Astrocyte (in vitro differentiated cells and primary cell): Measurements from ENCODE around the gene SAMD14. TPM values are rescaled to one million over a fixed set of nuclear protein-coding genes. Genes with fewer than 3 reads are reported as not detected.

Experiments
- DNase-seq: peaks from one replicate; pipeline ENCODE4 v3.0.0-alpha.2; 2010; ENCODE audit warnings: low read depth
- FAIRE-seq: peaks from 2 replicates; lab custom pipeline; 2011; peaks lifted over from hg19 to GRCh38; lab: Jason Lieb, UNC
- H2AFZ ChIP-seq: 2 replicates; pipeline ENCODE4 v1.6.0; 2012; ENCODE audit warnings: low read depth, low read length, inconsistent platforms
- H3K27ac ChIP-seq: 2 replicates; pipeline ENCODE4 v1.5.1; 2011; ENCODE audit warnings: low read depth, low read length, inconsistent platforms
- H3K27me3 ChIP-seq: 2 replicates; pipeline ENCODE4 v1.6.0; 2011; ENCODE audit warnings: low read length, inconsistent platforms; ENCODE audit not compliant: insufficient read depth
- H3K36me3 ChIP-seq: 2 replicates; pipeline ENCODE4 v1.5.1; 2011; ENCODE audit warnings: low read length, inconsistent platforms; ENCODE audit not compliant: insufficient read depth
- H3K4me1 ChIP-seq: 2 replicates; pipeline ENCODE4 v1.5.1; 2011; ENCODE audit warnings: low read length, inconsistent platforms; ENCODE audit not compliant: insufficient read depth
- H3K4me2 ChIP-seq: 2 replicates; pipeline ENCODE4 v1.6.0; 2012; ENCODE audit warnings: low read length, inconsistent platforms
- H3K4me3 ChIP-seq: 2 replicates; pipeline ENCODE4 v1.5.1; 2011; ENCODE audit warnings: low read depth, mild to moderate bottlenecking, low read length, inconsistent platforms; ENCODE audit not compliant: insufficient read depth
- H3K79me2 ChIP-seq: 2 replicates; pipeline ENCODE4 v1.6.0; 2012; ENCODE audit warnings: mild to moderate bottlenecking, low read length, inconsistent platforms; ENCODE audit not compliant: insufficient read depth
- H3K9ac ChIP-seq: 2 replicates; pipeline ENCODE4 v1.6.0; 2012; ENCODE audit warnings: mild to moderate bottlenecking, low read length, inconsistent platforms
- H3K9me3 ChIP-seq: 2 replicates; pipeline ENCODE4 v1.5.1; 2012; ENCODE audit warnings: low read depth, mild to moderate bottlenecking, low read length, inconsistent platforms; ENCODE audit not compliant: insufficient read depth
- H4K20me1 ChIP-seq: 2 replicates; pipeline ENCODE4 v1.6.0; 2012; ENCODE audit warnings: low read length, inconsistent platforms; ENCODE audit not compliant: insufficient read depth
- H3K27ac Mint-ChIP-seq: one replicate; pipeline ENCODE4 v1.8.0; 2021; ENCODE audit warnings: mild to moderate bottlenecking, mixed read lengths; ENCODE audit not compliant: unreplicated experiment
- H3K27me3 Mint-ChIP-seq: one replicate; pipeline ENCODE4 v1.8.0; 2021; ENCODE audit warnings: low read depth, mixed read lengths; ENCODE audit not compliant: unreplicated experiment
- H3K36me3 Mint-ChIP-seq: one replicate; pipeline ENCODE4 v1.8.0; 2021; ENCODE audit warnings: low read depth, mixed read lengths; ENCODE audit not compliant: unreplicated experiment
- H3K4me1 Mint-ChIP-seq: one replicate; pipeline ENCODE4 v1.8.0; 2021; ENCODE audit warnings: low read depth, mixed read lengths; ENCODE audit not compliant: unreplicated experiment
- H3K4me3 Mint-ChIP-seq: one replicate; pipeline ENCODE4 v1.8.0; 2021; ENCODE audit warnings: mild to moderate bottlenecking, moderate library complexity, mixed read lengths; ENCODE audit not compliant: unreplicated experiment
- H3K9me3 Mint-ChIP-seq: one replicate; pipeline ENCODE4 v1.8.0; 2021; ENCODE audit warnings: mild to moderate bottlenecking, mixed read lengths; ENCODE audit not compliant: unreplicated experiment
- EZH2 ChIP-seq: IDR thresholded peaks from 2 replicates; pipeline ENCODE4 v1.6.1; 2012; ENCODE audit warnings: mild to moderate bottlenecking, low read length, inconsistent platforms; ENCODE audit not compliant: insufficient read depth
- total RNA-seq: library from RNA; stranded (reverse); gene quantifications from 2 replicates; pipeline ENCODE4 v1.2.1, GENCODE V29; 2021
- TF ChIP-seq, protein P1 (sequence below): IDR thresholded peaks from 2 replicates; pipeline ENCODE4 v1.5.1; 2011; ENCODE audit warnings: low read depth, mild to moderate bottlenecking, inconsistent platforms, low read length, moderate library complexity; ENCODE audit not compliant: insufficient read depth

Gene SAMD14
- total RNA-seq, 1 donor from 2014 or later, result 10.8 TPM

DNA sequence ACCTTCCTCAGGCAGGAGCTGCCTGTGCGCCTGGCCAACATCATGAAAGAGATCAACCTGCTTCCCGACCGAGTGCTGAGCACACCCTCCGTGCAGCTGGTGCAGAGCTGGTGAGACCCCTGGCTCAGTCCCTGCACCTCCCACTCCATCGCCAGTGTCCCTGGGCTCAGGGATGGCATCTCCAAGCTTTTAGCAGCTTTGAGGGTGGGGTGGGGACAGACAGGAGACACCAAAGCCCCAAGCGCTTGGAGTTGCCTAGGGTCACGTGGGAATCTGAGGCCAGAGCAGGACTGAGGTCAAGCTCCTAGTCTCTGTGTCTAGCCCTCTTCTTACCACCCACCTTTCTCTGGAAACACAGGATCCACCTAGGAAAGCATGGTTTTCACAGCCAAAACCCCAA lies 32.5 kb downstream of the SAMD14 start:
- TF ChIP-seq EZH2, result no peak
- TF ChIP-seq, protein P1, sequence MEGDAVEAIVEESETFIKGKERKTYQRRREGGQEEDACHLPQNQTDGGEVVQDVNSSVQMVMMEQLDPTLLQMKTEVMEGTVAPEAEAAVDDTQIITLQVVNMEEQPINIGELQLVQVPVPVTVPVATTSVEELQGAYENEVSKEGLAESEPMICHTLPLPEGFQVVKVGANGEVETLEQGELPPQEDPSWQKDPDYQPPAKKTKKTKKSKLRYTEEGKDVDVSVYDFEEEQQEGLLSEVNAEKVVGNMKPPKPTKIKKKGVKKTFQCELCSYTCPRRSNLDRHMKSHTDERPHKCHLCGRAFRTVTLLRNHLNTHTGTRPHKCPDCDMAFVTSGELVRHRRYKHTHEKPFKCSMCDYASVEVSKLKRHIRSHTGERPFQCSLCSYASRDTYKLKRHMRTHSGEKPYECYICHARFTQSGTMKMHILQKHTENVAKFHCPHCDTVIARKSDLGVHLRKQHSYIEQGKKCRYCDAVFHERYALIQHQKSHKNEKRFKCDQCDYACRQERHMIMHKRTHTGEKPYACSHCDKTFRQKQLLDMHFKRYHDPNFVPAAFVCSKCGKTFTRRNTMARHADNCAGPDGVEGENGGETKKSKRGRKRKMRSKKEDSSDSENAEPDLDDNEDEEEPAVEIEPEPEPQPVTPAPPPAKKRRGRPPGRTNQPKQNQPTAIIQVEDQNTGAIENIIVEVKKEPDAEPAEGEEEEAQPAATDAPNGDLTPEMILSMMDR, result no peak
- H3K4me3 ChIP-seq, result no peak overlapping the region
- no peaks in the 10 kb centered on the region for H3K9me3 Mint-ChIP-seq
- H4K20me1 ChIP-seq, result peaks cover 23% of the 10 kb centered on the region
- H3K27ac ChIP-seq, result no peak overlapping the region
- H3K36me3 Mint-ChIP-seq, result peaks cover 6% of the 10 kb centered on the region
- no peak overlapping the region for H2AFZ ChIP-seq
- H3K36me3 ChIP-seq, result no peaks in the 10 kb centered on the region
- H3K9ac ChIP-seq, result no peak overlapping the region
- no peaks in the 10 kb centered on the region for H3K9me3 ChIP-seq
- no peak overlapping the region for H3K4me3 Mint-ChIP-seq
- H3K27me3 ChIP-seq, result no peaks in the 10 kb centered on the region
- FAIRE-seq, result no peak
- peaks cover 29% of the 10 kb centered on the region for H3K4me1 ChIP-seq
- H3K79me2 ChIP-seq, result peaks cover 5% of the 10 kb centered on the region
- H3K27ac Mint-ChIP-seq, result no peak overlapping the region
- H3K4me1 Mint-ChIP-seq, result peaks cover 21% of the 10 kb centered on the region
- H3K4me2 ChIP-seq, result no peak overlapping the region
- DNase-seq, result no peak
- H3K27me3 Mint-ChIP-seq, result peaks cover 2% of the 10 kb centered on the region

DNA sequence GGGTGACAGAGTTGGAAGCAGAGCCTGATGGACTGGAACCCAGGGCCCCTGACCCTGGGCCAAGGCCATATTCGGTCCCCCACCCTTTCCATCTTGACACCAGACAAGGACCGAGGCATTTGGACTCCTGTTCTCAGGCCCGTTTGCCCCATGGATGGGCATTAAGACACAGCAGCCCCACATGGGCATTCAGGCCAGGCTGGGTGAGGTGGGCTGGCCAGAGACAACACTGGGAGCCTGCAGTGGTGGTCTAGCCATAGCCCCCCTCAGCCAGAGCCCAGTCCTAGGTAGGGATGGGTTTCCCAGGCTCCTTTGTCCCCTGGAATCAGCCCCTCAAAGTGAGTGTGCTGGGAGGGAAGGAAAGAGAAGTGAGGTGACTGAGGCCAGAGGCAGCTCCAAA lies 33.2 kb downstream of the SAMD14 start:
- H3K4me1 Mint-ChIP-seq, result peaks cover 21% of the 10 kb centered on the region
- H3K36me3 Mint-ChIP-seq, result peaks cover 6% of the 10 kb centered on the region
- no peaks in the 10 kb centered on the region for H3K9me3 Mint-ChIP-seq
- TF ChIP-seq, protein P1, result no peak
- TF ChIP-seq EZH2, result no peak
- Histone ChIP-seq H3K9me3 (no peaks in the 10 kb centered on the region), H3K9ac (no peak overlapping the region), H3K27me3 (no peaks in the 10 kb centered on the region), H3K79me2 (peaks cover 5% of the 10 kb centered on the region), H3K36me3 (no peaks in the 10 kb centered on the region), H3K27ac (no peak overlapping the region), H2AFZ (no peak overlapping the region), H3K4me1 (peaks cover 29% of the 10 kb centered on the region), H4K20me1 (peaks cover 19% of the 10 kb centered on the region), H3K4me2 (peak overlapping the region; percentile 92), H3K4me3 (no peak overlapping the region)
- no peak overlapping the region for H3K4me3 Mint-ChIP-seq
- H3K27ac Mint-ChIP-seq, result no peak overlapping the region
- no peak for DNase-seq
- no peak for FAIRE-seq
- peaks cover 2% of the 10 kb centered on the region for H3K27me3 Mint-ChIP-seq

DNA sequence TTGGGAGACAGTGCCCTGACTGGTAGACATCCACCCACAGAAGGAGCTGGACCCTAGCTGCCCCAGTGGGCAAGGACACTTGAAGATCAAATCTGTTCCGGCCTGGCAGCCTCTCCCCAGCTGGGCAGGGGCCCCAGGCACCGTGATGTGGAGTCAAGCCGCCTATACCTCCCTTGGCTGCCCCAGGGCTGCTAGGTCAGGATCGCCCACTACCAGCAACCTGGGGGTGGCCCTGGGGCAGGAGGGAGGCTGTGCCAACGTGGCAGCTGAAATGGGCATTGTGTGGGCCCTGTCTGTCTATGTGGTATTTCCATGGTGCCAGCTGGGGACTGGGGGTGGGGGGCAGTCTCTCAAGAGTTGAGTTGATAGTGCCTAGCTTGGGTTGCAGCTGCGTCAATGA lies 33.9 kb downstream of the SAMD14 start:
- no peaks in the 10 kb centered on the region for H3K27me3 ChIP-seq
- Mint-ChIP-seq H3K27ac (no peak overlapping the region), H3K36me3 (peaks cover 6% of the 10 kb centered on the region), H3K4me1 (peaks cover 17% of the 10 kb centered on the region), H3K9me3 (no peaks in the 10 kb centered on the region), H3K27me3 (peaks cover 2% of the 10 kb centered on the region), H3K4me3 (peak overlapping the region; percentile 94)
- peaks cover 25% of the 10 kb centered on the region for H3K4me1 ChIP-seq
- H3K9ac ChIP-seq, result peak overlapping the region; percentile 84
- DNase-seq, result no peak
- H3K4me2 ChIP-seq, result peak overlapping the region; percentile 92
- peak overlapping the region; percentile 79 for H3K4me3 ChIP-seq
- H4K20me1 ChIP-seq, result peaks cover 13% of the 10 kb centered on the region
- H2AFZ ChIP-seq, result peak overlapping the region; percentile 64
- TF ChIP-seq, protein P1, result no peak
- TF ChIP-seq EZH2, result no peak
- no peaks in the 10 kb centered on the region for H3K9me3 ChIP-seq
- peaks cover 5% of the 10 kb centered on the region for H3K79me2 ChIP-seq
- H3K36me3 ChIP-seq, result no peaks in the 10 kb centered on the region
- H3K27ac ChIP-seq, result no peak overlapping the region
- no peak for FAIRE-seq
